NK-92 (cell line): ENCODE results near the gene SLC4A4.

Experiments
- DNase-seq: peaks from one replicate; lab custom pipeline; 2025; ENCODE audit not compliant: unreplicated experiment; lab: John Stamatoyannopoulos, UW

The SLC4A4 gene

GRCh38 chr4:71338846-71339593 is at the start of gene SLC4A4:
Gene SLC4A4 (plus strand): TSS chr4:71339020.
- DNase-seq, result no peak

GRCh38 chr4:71290074-71290473 is 48.7 kb upstream of the SLC4A4 start:
- no peak for DNase-seq

DNA sequence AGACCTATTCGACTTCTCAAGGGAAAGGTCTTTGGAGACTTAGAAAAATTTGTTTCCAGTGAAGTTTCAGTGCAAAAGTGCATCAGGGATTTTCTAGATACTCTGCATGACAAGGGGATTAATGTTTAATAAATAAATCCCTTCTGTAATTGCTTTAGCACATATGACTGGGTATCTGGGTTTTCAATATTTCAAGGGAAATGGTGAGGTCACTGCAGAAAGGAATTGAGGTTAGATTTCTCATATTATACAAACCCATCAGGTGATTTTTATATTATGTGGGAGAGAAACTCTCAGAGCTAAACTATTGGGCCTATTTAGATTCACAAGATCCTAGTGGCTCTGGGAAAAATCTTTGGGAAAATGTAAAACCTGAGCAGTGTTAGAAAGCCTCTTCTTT is 48.3 kb upstream of the SLC4A4 start:
- DNase-seq, result no peak

- no peak for DNase-seq
Observed at GRCh38 chr4:71292228-71292627, 46.6 kb upstream of the SLC4A4 start.

DNA sequence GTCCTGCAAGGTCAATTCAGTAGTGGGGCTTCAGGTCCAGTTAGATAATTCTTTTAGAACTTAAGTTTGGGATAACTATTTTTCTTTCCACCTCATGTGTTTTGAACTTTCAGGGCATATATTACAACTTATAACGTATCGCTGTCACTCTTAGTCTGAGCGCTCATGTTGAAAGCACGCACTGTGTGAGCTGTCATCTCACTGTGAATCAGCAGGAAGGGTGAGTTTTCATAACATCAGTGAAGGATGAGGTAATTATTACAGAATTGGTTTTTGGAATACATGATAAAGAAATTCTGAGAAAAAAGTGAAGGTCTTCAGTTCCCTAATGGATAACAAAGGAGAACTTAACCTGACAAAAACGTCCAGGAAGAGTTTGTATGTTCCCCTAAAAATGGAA is 45.1 kb upstream of the SLC4A4 start:
- no peak for DNase-seq

- no peak for DNase-seq
Observed at GRCh38 chr4:71294301-71294700, 44.5 kb upstream of the SLC4A4 start.

- no peak for DNase-seq
Observed at GRCh38 chr4:71296945-71297344, 41.9 kb upstream of the SLC4A4 start.

- no peak for DNase-seq
Observed at GRCh38 chr4:71300362-71300761, 38.5 kb upstream of the SLC4A4 start.

DNA sequence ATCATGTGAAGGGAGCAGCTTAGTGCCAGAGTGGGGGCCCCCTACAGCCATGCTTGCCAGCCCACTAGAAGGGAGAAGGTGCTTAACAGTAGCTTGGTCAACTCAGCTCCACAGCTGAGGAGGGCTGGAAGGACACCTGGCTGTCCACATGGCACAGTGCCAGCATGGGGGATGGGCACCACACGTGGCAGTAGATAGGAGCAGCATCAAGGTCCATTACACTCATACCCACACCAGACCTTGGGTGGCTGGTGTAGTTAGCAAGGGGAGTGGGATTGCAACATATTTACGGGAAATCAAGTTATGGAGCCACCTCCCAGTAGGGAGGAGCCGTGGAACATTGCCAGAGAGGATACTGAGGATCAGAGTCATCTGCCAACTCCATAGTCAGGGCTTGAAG is 37.9 kb upstream of the SLC4A4 start:
- DNase-seq, result no peak

DNA sequence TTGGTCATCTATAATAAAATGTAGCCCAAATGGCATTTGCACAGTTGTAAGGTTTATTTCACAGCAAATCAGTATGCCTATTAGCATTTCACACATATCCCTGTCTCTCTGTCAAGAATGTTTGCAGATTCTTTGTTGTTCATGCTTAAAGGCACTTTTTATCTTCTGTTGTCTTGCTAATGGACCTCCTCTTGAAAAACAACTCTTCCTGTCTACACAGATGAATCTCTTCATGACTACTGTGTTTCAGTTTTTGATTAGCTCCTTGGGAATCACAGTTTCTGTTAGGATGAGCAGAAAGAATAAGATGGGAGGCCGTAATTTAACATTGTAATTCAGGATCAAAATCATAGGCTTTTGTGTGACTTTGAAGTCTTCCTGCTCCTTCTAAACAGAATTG is 35.5 kb upstream of the SLC4A4 start:
- no peak for DNase-seq

DNA sequence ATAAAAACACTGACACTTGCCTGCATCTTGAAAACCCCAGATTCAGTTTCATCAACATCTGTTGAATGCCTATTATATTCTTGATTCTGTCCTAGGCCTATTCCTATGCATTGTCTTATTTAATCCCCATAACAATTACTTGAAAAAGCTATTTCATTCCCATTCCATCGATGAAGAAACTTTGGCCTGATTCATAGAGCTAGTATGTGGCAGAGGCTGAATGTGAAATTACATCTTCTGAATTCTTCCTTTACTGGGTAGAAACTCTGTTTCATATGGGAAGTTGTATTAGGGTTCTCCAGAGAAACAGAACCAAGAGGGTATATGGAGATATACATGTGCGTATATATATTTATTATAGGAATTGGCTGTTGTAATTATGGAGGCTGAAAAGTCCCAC is 35.0 kb upstream of the SLC4A4 start:
- no peak for DNase-seq

- DNase-seq, result no peak
Observed at GRCh38 chr4:71304289-71304850, 34.5 kb upstream of the SLC4A4 start.

DNA sequence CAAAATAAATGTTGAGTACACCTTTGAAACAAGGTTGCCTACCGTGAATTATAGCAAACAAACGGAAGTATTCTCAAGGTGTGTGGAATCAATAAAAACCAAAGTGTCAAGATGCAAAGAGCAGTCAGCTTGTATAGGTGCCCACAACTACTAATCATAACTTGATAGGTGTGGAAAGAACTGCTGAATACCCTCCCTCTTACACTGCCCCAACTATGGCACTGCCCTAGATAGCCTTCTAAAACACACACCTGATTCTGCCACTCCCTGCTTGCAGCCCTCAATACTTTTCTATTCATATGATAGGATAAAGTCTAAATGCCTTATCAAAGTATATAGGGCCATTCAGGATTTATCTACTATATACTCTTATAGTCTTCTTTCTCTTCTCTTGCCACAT is 31.1 kb upstream of the SLC4A4 start:
- DNase-seq, result no peak

GRCh38 chr4:71322425-71322824 is 16.4 kb upstream of the SLC4A4 start:
- DNase-seq, result no peak

- no peak for DNase-seq
Observed at GRCh38 chr4:71333368-71333767, 5.5 kb upstream of the SLC4A4 start.

GRCh38 chr4:71333960-71334359 is 4.9 kb upstream of the SLC4A4 start:
- DNase-seq, result no peak

DNA sequence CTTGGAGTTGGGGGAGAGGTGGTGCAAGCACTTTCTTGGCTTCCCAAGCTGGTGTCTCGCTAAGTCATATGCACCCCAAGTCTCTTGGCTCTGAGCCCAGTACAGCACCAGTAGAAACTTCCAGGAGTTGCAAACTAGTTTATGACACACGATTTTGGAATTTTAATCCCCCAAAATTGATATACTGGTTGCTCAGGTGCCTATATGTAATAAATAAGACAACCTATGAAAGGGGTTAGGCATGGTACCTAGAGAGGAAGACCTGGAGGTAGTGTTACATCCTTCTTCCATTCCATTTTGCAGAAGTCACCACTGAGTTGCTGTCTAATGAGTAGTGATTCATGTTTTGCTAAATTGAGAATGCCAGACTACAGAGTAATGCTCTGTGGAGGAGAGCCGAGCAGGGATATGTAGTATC is 4.3 kb upstream of the SLC4A4 start:
- DNase-seq, result no peak

GRCh38 chr4:71343670-71344466 is 5.0 kb downstream of the SLC4A4 start:
- no peak for DNase-seq

- no peak for DNase-seq
Observed at GRCh38 chr4:71346710-71347109, 7.9 kb downstream of the SLC4A4 start.

DNA sequence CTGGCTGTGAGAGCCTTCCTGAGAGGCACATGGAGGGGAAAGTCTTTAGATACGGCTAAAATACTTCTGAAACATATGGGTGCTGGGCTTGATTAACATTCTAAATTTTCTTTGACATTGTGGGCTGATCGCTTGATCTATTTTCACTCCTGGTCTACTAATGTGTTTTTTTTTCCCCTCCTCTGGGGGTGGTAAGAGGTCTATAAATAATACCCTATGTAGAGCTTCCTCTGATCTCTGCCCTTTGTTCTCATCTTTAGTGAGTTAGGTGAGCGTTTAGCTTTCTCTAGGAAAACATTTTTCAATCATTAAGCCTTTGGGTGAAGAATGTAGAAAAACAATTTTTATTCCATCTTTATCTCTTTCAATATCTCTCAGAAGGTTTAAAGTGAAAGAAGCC is 9.8 kb downstream of the SLC4A4 start:
- DNase-seq, result no peak

- no peak for DNase-seq
Observed at GRCh38 chr4:71355045-71355444, 16.2 kb downstream of the SLC4A4 start.

GRCh38 chr4:71355971-71356370 is 17.2 kb downstream of the SLC4A4 start:
- no peak for DNase-seq
